ENCODE measurements around the gene PADI6. TPM values are rescaled to one million over a fixed set of nuclear protein-coding genes. Genes with fewer than 3 reads are reported as not detected.

PADI6 gene
- total and polyA plus RNA-seq, 4 donors = not detected

- no peak for DNase-seq
- TF ChIP-seq CTCF (IDR thresholded peaks at IDR 0.05; ENCODE audit: control extremely low read depth, extremely low read depth) = no peak
- 88 to 92% methylated on average over 6 of the region's 6 CpGs for WGBS, 2 donors
- Histone ChIP-seq H3K9ac (ENCODE audit: insufficient read depth in 1 of 2, low read length in 2 of 2) (no peak overlapping the region), H3K4me3 (no peak overlapping the region), H3K36me3 (ENCODE audit: control insufficient read depth in 4 of 4, insufficient read depth in 4 of 4, low read length in 4 of 4) (no peaks in the 10 kb centered on the region), H3K27ac (ENCODE audit: low read depth in 1 of 2, low read length in 1 of 2) (no peak overlapping the region), H3K27me3 (ENCODE audit: control insufficient read depth in 3 of 3, insufficient read depth in 3 of 3, low read length in 2 of 3) (peaks cover 0 to 15% (median 6%) of the 10 kb centered on the region in 3 donors), H3K4me1 (ENCODE audit: control insufficient read depth in 5 of 5, insufficient read depth in 5 of 5, low read length in 5 of 5) (peaks cover 0 to 7% (median 4%) of the 10 kb centered on the region in 5 donors), H3K9me3 (ENCODE audit: control insufficient read depth in 4 of 4, insufficient read depth in 3 of 4, low read length in 3 of 4) (no peaks in the 10 kb centered on the region)
- ATAC-seq (ENCODE audit: insufficient read depth, low FRiP score) = no peak
These were observed 70.8 kb downstream of the PADI6 start for GRCh38 chr1:17442841-17443240.

GRCh38 chr1:17447501-17447992 is 75.6 kb downstream of the PADI6 start:
- Histone ChIP-seq H3K36me3 (ENCODE audit: control insufficient read depth in 4 of 4, insufficient read depth in 4 of 4, low read length in 4 of 4) (no peaks in the 10 kb centered on the region), H3K4me3 (no peak overlapping the region), H3K9ac (ENCODE audit: insufficient read depth in 1 of 2, low read length in 2 of 2) (no peak overlapping the region), H3K9me3 (ENCODE audit: control insufficient read depth in 4 of 4, insufficient read depth in 3 of 4, low read length in 3 of 4) (no peaks in the 10 kb centered on the region), H3K27me3 (ENCODE audit: control insufficient read depth in 3 of 3, insufficient read depth in 3 of 3, low read length in 2 of 3) (no peaks in the 10 kb centered on the region), H3K27ac (ENCODE audit: low read depth in 1 of 2, low read length in 1 of 2) (no peak overlapping the region), H3K4me1 (ENCODE audit: control insufficient read depth in 5 of 5, insufficient read depth in 5 of 5, low read length in 5 of 5) (peaks cover 0 to 2% (median 0%) of the 10 kb centered on the region in 5 donors)
- DNase-seq = no peak
- no peak for TF ChIP-seq CTCF (IDR thresholded peaks at IDR 0.05; ENCODE audit: control extremely low read depth, extremely low read depth)
- ATAC-seq (ENCODE audit: insufficient read depth, low FRiP score) = no peak
- 82 to 86% methylated on average over 12 of the region's 12 CpGs for whole genome bisulfite sequencing, 2 donors

Other genes starting within 250 kb of the PADI6 start
- not detected for gene PADI1, start 167.1 kb upstream of the PADI6 start, total RNA-seq
- gene PADI1, start 167.1 kb upstream of the PADI6 start, polyA plus RNA-seq = under 1 TPM; 0.09 to 0.35 TPM
- not detected for gene PADI3, start 123.1 kb upstream of the PADI6 start, total RNA-seq
- gene PADI3, start 123.1 kb upstream of the PADI6 start, polyA plus RNA-seq = under 1 TPM in 1 of 2 donors, not detected in 1; 0.13 TPM
- gene PADI4, start 64.0 kb upstream of the PADI6 start, total RNA-seq = 10 to 100 TPM; 12.4 to 16.0 TPM
- gene PADI4, start 64.0 kb upstream of the PADI6 start, polyA plus RNA-seq = 10 to 100 TPM in 1 of 2 donors, 1 to 10 TPM in 1; 1.7 to 22.5 TPM
- gene RCC2, start 67.5 kb downstream of the PADI6 start, total RNA-seq = 10 to 100 TPM; 43.1 to 51.2 TPM
- gene RCC2, start 67.5 kb downstream of the PADI6 start, polyA plus RNA-seq = 10 to 100 TPM; 31.9 to 33.9 TPM
- 10 to 100 TPM; 15.0 to 43.4 TPM for gene ARHGEF10L, start 167.5 kb downstream of the PADI6 start, total RNA-seq
- gene ARHGEF10L, start 167.5 kb downstream of the PADI6 start, polyA plus RNA-seq = 10 to 100 TPM; 23.8 to 24.9 TPM

All from lung (tissue), 12 donors.